HEK293T (cell line): ENCODE results near the gene GPRC5B.

Source experiments
- CTCF ChIA-PET: fragments of 350-600 bp; formaldehyde crosslinking; extraction: SDS; loops from one replicate; lab custom pipeline; 2021; ENCODE audit warnings: antibody characterized with exemption, inconsistent platforms; lab: Yijun Ruan, JAX
- POLR2A ChIA-PET: fragments of 350-600 bp; formaldehyde crosslinking; extraction: SDS; loops from one replicate; lab custom pipeline; 2020; ENCODE audit warnings: antibody characterized with exemption, inconsistent platforms; lab: Yijun Ruan, JAX
- DNase-seq: peaks from one replicate; pipeline ENCODE4 v3.0.0; 2012; ENCODE audit warnings: mixed read lengths; ENCODE audit errors: extremely low spot score
- ARNT ChIP-seq: fragments of 450-650 bp; IDR thresholded peaks from 2 replicates; pipeline ENCODE4 v1.6.1; 2017; ENCODE audit warnings: mild to moderate bottlenecking
- BHLHE40 ChIP-seq: fragments of 450-650 bp; IDR thresholded peaks from 2 replicates; pipeline ENCODE4 v1.6.1; 2016; ENCODE audit warnings: mild to moderate bottlenecking, moderate library complexity, borderline replicate concordance
- CTBP1 ChIP-seq: fragments of 450-650 bp; IDR thresholded peaks from 2 replicates; pipeline ENCODE4 v1.6.1; 2016; ENCODE audit warnings: borderline replicate concordance
- ELF4 ChIP-seq: fragments of 450-650 bp; IDR thresholded peaks from 2 replicates; pipeline ENCODE4 v1.6.1; 2017; ENCODE audit warnings: antibody characterized with exemption
- FOXA1 ChIP-seq: fragments of 450-650 bp; IDR thresholded peaks from 2 replicates; pipeline ENCODE4 v1.6.1; 2016; ENCODE audit warnings: mild to moderate bottlenecking
- FOXK2 ChIP-seq: fragments of 450-650 bp; IDR thresholded peaks from 2 replicates; pipeline ENCODE4 v1.6.1; 2016; ENCODE audit warnings: mild to moderate bottlenecking
- FOXM1 ChIP-seq: fragments of 450-650 bp; IDR thresholded peaks from 2 replicates; pipeline ENCODE4 v1.6.1; 2017; ENCODE audit warnings: mild to moderate bottlenecking, borderline replicate concordance
- HDGF ChIP-seq: fragments of 450-650 bp; IDR thresholded peaks from 2 replicates; pipeline ENCODE4 v1.6.1; 2017; ENCODE audit warnings: antibody characterized with exemption, borderline replicate concordance
- LEF1 ChIP-seq: fragments of 450-650 bp; IDR thresholded peaks from 2 replicates; pipeline ENCODE4 v1.6.1; 2017; ENCODE audit warnings: mild to moderate bottlenecking, borderline replicate concordance
- NFRKB ChIP-seq: fragments of 450-650 bp; IDR thresholded peaks from 2 replicates; pipeline ENCODE4 v1.6.1; 2016; ENCODE audit warnings: mild to moderate bottlenecking, moderate library complexity
- PKNOX1 ChIP-seq: fragments of 450-650 bp; IDR thresholded peaks from 2 replicates; pipeline ENCODE4 v1.6.1; 2016
- SP1 ChIP-seq: fragments of 450-650 bp; IDR thresholded peaks from 2 replicates; pipeline ENCODE4 v1.6.1; 2017
- SUZ12 ChIP-seq: fragments of 450-650 bp; IDR thresholded peaks from 2 replicates; pipeline ENCODE4 v1.6.1; 2016; ENCODE audit warnings: mild to moderate bottlenecking
- TARDBP ChIP-seq: fragments of 450-650 bp; IDR thresholded peaks from 2 replicates; pipeline ENCODE4 v1.6.1; 2016
- ZNF384 ChIP-seq: fragments of 450-650 bp; IDR thresholded peaks from 2 replicates; pipeline ENCODE4 v1.6.1; 2016

Gene GPRC5B

GRCh38 chr16:19853742-19854542 is 30.7 kb downstream of the GPRC5B start:
- DNase-seq, result no peak
- CTCF ChIA-PET, result no interaction called here
- POLR2A ChIA-PET, result no interaction called here
- TF ChIP-seq ELF4 (no peak), SP1 (no peak), CTBP1 (no peak), FOXK2 (no peak), SUZ12 (no peak)

GRCh38 chr16:19853132-19853741 is 31.4 kb downstream of the GPRC5B start:
- ChIA-PET CTCF (no interaction called here), POLR2A (no interaction called here)
- TF ChIP-seq BHLHE40 (no peak), PKNOX1 (no peak), SP1 (no peak), ELF4 (no peak), ARNT (no peak), FOXA1 (no peak)
- no peak for DNase-seq

- CTCF ChIA-PET, result interaction anchor here (1.0 kb wide), 1 partner anchor 35 kb away, joined by 4 read pairs; no protein-coding TSS in a partner anchor
- DNase-seq, result no peak
- POLR2A ChIA-PET, result no interaction called here
- TF ChIP-seq LEF1 (no peak), ARNT (no peak), NFRKB (no peak), HDGF (no peak), CTBP1 (no peak), FOXK2 (no peak)
Measured at GRCh38 chr16:19851476-19851875, 33.2 kb downstream of the GPRC5B start.

- TF ChIP-seq HDGF (no peak), FOXM1 (no peak), ELF4 (no peak), BHLHE40 (no peak), ZNF384 (no peak), NFRKB (no peak), SUZ12 (no peak), LEF1 (no peak), SP1 (no peak), FOXK2 (no peak)
- POLR2A ChIA-PET, result no interaction called here
- DNase-seq, result no peak
- CTCF ChIA-PET, result no interaction called here
Measured at GRCh38 chr16:19850131-19850817, 34.4 kb downstream of the GPRC5B start.

- DNase-seq, result no peak
- CTCF ChIA-PET, result no interaction called here
- POLR2A ChIA-PET, result no interaction called here
- TF ChIP-seq FOXK2 (no peak), LEF1 (no peak), HDGF (no peak), TARDBP (no peak), FOXM1 (no peak), ARNT (no peak), PKNOX1 (no peak)
Measured at GRCh38 chr16:19848756-19849155, 35.9 kb downstream of the GPRC5B start.

GRCh38 chr16:19846436-19846835 is 38.2 kb downstream of the GPRC5B start:
- DNase-seq, result no peak
- CTCF ChIA-PET, result no interaction called here
- TF ChIP-seq FOXM1 (no peak), NFRKB (no peak), BHLHE40 (no peak)
- POLR2A ChIA-PET, result no interaction called here

- CTCF ChIA-PET, result no interaction called here
- POLR2A ChIA-PET, result interaction anchor here (0.7 kb wide), 1 partner anchor 9 kb away, joined by 3 read pairs; no protein-coding TSS in a partner anchor
Measured at GRCh38 chr16:19844945-19845641, 39.6 kb downstream of the GPRC5B start.

More at GRCh38 chr16:19844945-19845641, 39.6 kb downstream of the GPRC5B start:
- DNase-seq, result no peak
- TF ChIP-seq PKNOX1 (no peak), CTBP1 (no peak), ARNT (no peak), SP1 (no peak)
